ENCODE data around the gene RBFOX1. TPM values are rescaled to one million over a fixed set of nuclear protein-coding genes. Genes with fewer than 3 reads are reported as not detected.

RBFOX1 gene
- total RNA-seq, 1 experiment from 2014 or later, result not detected

- no peaks in the 10 kb centered on the region for H3K79me2 ChIP-seq (ENCODE audit: insufficient read depth, low read length)
- RAD21 ChIA-PET (ENCODE audit: low non-redundant PET in 1 of 2, low total read pairs in 2 of 2, uncharacterized antibody in 2 of 2, unreplicated experiment in 2 of 2), result no interaction called here
- H4K20me1 ChIP-seq (ENCODE audit: insufficient read depth), result no peaks in the 10 kb centered on the region
- POLR2A ChIA-PET, result no interaction called here
- no peak overlapping the region for H2AFZ ChIP-seq (ENCODE audit: low read depth, low read length, poor library complexity, severe bottlenecking)
- no peaks in the 10 kb centered on the region for H3K4me1 ChIP-seq (ENCODE audit: control insufficient read depth in 1 of 2, insufficient read depth in 2 of 2, low read length in 2 of 2)
- peaks cover 6 to 29% of the 10 kb centered on the region in 2 experiments; a peak in 2 of 4 replicates for H3K9me3 ChIP-seq (ENCODE audit: control insufficient read depth in 1 of 2, insufficient read depth in 1 of 2, low read depth in 1 of 2, low read length in 2 of 2)
- no peak overlapping the region for H3K4me2 ChIP-seq (ENCODE audit: low read length)
- no peak overlapping the region for H3K4me3 ChIP-seq (replicated peaks in 1 of 2; ENCODE audit: low read depth in 1 of 2, low read length in 2 of 2)
- TF ChIP-seq CEBPB (IDR thresholded peaks at IDR 0.05; ENCODE audit: low read depth) (no peak), YY1 (IDR thresholded peaks at IDR 0.05; ENCODE audit: extremely low read depth, insufficient replicate concordance, low read depth, low read length) (no peak), CBX3 (IDR thresholded peaks at IDR 0.05; ENCODE audit: low read depth) (no peak), SRF (IDR thresholded peaks at IDR 0.05; ENCODE audit: low read depth) (no peak), ELF1 (IDR thresholded peaks at IDR 0.05; ENCODE audit: borderline replicate concordance, low read depth) (no peak), REST (IDR thresholded peaks at IDR 0.05; ENCODE audit: low read depth) (no peak), POLR2AphosphoS5 (IDR thresholded peaks at IDR 0.05; ENCODE audit: low read depth, low read length) (no peak), POLR2A (IDR thresholded peaks at IDR 0.05; ENCODE audit: borderline replicate concordance, extremely low read depth, insufficient read depth, insufficient read length) (no peak), EZH2 (IDR thresholded peaks at IDR 0.05) (no peak), ZNF274 (IDR thresholded peaks at IDR 0.05; ENCODE audit: low read depth, low read length) (no peak), SIN3A (IDR thresholded peaks at IDR 0.05; ENCODE audit: low read depth) (no peak)
- TF ChIP-seq, protein P1, sequence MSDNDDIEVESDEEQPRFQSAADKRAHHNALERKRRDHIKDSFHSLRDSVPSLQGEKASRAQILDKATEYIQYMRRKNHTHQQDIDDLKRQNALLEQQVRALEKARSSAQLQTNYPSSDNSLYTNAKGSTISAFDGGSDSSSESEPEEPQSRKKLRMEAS (IDR thresholded peaks at IDR 0.05), result no peak
- TF ChIP-seq, protein P2, sequence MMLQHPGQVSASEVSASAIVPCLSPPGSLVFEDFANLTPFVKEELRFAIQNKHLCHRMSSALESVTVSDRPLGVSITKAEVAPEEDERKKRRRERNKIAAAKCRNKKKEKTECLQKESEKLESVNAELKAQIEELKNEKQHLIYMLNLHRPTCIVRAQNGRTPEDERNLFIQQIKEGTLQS (IDR thresholded peaks at IDR 0.05), result no peak
- no TSS peak for BruUV-seq (replicated peaks)
- DNase-seq (ENCODE audit: low read depth, low spot score) (no peak), ATAC-seq (no peak)
- H3K9ac ChIP-seq (ENCODE audit: low read length), result no peak overlapping the region
- no peak overlapping the region for H3K27ac ChIP-seq (ENCODE audit: low read depth, low read length)
- no peaks in the 10 kb centered on the region for H3K36me3 ChIP-seq (ENCODE audit: control insufficient read depth in 1 of 2, insufficient read depth in 2 of 2, low read length in 2 of 2)
- CTCF ChIA-PET, result no interaction called here
- no peaks in the 10 kb centered on the region for H3K27me3 ChIP-seq (ENCODE audit: insufficient read depth, low read length)
- intact Hi-C loops (cut with micrococcal nuclease), result no loop called here
- no peaks in the 10 kb centered on the region for H3K9me2 ChIP-seq (ENCODE audit: insufficient read depth)
Measured at GRCh38 chr16:7456211-7456610, 123.6 kb downstream of the RBFOX1 start.
